Nucleus accumbens (tissue), 56 donors: ENCODE data around the gene MAP3K13.
"Not testable (repeated sequence)": the region's sequence is repeated elsewhere in the genome, so short reads cannot be mapped to it uniquely, and the experiment has no call there.

Experiments used
- DNase-seq, 56 donors: peaks; one replicate each; lab custom pipeline; 2025; lab: John Stamatoyannopoulos, UW

MAP3K13 gene

DNA sequence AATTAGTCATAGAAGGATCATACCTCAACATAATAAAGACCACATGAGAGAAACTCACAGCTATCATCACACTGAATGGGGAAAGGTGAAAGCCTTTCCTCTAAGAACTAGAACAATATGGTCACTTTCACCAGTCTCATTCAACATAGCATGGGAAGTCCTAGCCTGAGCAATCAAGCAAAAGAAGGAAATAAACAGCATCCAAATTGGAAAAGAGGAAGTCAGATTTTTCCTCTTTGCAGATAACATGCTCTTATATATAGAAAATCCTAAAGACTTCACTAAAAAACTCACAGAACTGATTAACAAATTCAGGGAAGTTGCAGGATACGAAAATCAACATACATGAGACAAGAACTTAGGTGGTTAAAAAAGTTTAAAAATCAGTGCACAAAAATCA lies 24.7 kb downstream of the MAP3K13 start:
- no peak for DNase-seq

- no peak for DNase-seq
Measured at GRCh38 chr3:185393055-185393454, 30.1 kb downstream of the MAP3K13 start.

- DNase-seq: peak in 48 of 56 donors; percentile 7 to 75 (median 30)
Measured at GRCh38 chr3:185397676-185398075, 34.7 kb downstream of the MAP3K13 start.

DNA sequence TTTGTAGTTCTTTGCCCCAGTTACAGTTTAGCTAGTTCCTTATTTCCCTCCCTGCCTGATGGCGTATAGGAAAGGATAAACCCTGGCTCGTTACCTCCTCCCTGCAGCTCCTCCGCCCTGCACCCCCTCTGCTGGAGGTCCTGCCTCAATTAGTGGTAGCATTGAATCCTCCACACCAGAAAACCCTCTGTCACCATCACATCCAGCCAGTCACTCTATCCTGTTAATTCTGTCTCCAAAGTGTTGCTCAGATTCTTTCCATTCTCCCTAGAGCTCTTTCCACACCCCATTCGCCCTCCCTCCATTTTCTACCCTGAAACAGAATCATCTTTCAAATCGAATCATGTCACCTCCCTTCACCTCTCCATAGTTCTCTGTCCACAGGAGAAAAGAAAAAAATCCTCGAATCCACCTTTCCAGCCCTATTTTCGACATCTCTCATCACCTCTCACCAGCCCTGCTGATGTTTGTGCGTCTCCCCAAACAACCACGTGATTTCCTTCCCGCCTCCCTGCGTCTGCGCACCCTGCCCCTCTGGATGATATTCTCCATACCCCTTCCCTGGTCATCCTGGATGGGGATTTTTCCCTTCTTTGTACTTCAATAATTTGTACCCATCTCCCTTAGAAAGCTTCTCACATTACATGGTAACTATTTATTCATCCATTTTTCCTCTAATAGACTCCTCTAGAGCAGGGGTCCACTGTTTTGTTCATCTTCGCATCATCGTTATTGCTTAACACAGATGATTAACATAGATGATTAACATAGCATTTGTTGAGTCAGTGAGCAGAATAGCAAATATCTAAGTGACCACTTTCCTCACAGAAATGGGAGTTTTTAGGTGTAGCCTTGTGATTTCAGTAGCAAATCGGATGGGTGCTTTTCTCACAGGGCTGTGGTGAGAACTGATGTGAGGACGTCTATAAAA lies 37.1 kb downstream of the MAP3K13 start:
- no peak for DNase-seq

DNA sequence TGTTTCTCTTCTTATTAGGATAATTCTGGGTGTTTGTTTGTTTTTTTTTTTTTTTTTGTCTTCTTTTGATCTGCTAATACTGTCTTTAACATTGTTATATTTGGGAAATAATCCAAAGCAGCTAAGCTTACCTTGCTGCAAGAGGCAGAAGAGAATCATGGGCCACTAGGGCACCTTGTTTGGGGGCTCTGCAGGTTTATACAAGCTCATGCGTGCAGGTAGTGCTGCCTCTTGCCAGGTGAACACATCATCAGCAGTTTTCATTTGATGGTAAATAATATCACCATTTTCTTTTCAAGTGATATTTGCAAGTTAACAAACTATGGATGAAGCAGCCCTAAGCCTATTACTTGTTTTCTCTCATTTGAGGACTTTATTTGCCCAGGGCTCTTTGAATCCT lies 37.9 kb downstream of the MAP3K13 start:
- DNase-seq: no peak

GRCh38 chr3:185401319-185401955 lies 38.5 kb downstream of the MAP3K13 start:
- no peak for DNase-seq

GRCh38 chr3:185402561-185402960 lies 39.6 kb downstream of the MAP3K13 start:
- no peak for DNase-seq

- DNase-seq: no peak
Measured at GRCh38 chr3:185403002-185403401, 40.1 kb downstream of the MAP3K13 start.

DNA sequence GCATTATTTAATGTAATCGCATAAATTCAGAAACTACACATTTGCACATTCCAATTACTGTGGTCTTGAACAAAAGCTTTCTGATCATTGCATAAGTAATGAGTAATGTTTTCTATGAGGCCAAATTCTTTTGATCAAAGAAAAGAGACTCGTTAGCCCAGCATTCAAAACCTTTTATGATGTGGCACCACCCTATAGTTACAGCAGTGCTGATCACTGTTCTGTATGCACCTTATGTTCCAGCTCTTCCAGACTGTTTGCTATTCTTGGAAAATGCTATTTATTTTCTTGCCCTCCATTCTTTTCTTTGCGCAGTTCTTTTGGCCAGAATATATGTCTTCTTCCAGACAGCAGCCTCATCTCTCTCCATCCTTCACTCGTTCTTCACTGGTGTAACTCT lies 42.3 kb downstream of the MAP3K13 start:
- DNase-seq: no peak

- no peak for DNase-seq
Measured at GRCh38 chr3:185405664-185406063, 42.7 kb downstream of the MAP3K13 start.

DNA sequence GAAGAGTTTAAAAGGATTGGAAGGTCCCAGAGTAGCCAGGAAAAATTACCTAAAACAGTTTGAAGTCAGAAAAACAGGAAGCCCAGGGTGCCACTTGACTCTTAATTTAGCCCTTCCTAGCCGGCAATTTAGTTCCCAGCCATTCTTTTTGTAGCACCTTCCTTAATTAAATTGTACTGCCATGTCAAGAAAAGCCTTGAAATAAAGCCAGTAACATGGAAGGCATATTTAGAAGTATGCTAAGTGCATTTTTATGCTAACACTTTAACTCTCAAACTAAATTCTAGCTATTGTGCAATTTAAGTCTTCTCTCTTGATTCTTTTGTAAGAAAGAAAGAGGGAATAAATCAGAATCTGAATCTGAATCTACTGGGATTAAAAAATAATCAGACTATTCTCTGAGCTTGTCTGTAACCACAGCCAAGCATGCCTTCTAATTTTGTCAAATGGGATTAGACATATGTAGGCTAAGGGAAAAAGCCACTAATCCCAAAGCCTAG lies 43.2 kb downstream of the MAP3K13 start:
- DNase-seq: no peak

- no peak for DNase-seq
Measured at GRCh38 chr3:185409957-185410356, 47.0 kb downstream of the MAP3K13 start.

DNA sequence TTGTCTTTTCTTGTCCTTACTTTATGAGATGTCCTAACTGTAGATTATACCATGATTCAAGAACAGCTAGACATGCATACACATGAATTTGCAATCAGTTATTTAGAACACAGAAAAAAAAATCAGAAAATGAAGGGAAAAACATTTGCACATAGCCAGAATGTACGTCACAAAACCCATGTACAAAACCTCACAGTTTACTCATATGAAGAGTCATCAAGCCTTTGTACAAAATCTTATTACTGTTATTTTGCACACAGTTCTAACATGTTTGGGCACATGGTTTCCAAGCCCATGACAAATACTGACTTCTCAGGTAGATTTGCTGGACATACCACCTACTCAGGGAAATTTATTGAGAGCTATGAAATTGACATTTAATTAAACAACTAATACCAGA lies 48.2 kb downstream of the MAP3K13 start:
- no peak for DNase-seq

GRCh38 chr3:185416513-185416912 lies 53.6 kb downstream of the MAP3K13 start:
- DNase-seq: no peak

GRCh38 chr3:185418561-185418977 lies 55.6 kb downstream of the MAP3K13 start:
- DNase-seq: not testable (repeated sequence)

DNA sequence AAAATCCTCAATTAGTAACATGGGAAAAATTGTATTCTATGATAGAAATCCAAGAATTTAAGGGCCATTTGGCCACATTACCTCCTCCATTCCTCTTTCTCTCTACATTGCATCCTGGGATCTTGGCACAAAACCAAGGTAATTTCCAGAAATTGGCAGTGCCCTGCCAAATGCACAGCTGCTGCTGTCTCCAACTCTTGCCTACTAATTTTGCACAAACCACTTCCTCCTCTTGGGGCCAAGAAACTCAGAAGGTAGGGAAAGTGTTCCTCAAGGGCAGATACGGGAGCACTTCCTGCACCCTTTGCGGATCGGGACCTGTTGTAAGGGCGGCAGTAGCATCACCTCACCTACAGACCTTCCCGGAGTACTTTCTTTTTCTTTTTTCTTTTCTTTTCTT lies 57.8 kb downstream of the MAP3K13 start:
- DNase-seq: peak in 2 of 56 donors; percentile 10 to 23

DNA sequence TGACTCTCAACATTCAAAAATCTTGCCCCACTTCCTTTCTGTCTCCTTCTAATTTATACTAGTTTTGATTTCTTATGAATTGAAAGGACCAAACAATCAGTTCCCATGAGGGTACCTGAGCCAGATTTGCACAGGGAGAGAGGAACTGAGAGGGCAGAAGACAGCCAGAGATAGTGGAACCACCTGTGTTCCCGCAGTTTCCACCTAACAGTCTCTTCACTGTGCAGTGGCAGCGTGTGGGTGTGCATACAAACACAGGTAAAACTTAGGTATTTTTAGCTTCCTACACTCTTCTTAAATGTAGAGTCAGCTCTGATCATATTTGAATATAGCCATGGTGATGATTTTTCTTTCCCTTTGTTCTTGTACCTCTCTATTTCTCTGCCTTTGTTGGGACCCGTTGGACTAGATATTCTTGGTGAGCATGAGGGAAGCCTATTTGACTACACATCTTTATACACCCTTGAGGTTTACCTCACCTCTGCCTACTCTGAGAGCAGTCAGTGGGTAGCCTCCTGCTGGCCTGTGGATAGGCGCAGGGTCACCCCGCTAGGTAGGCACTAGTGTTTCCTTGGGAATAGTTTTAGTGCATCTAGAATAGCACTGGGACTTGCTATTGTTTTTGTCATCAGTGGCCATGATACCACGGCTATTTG lies 58.8 kb downstream of the MAP3K13 start:
- DNase-seq: peak in 25 of 56 donors; percentile 3 to 78 (median 37)

GRCh38 chr3:185422677-185423076 lies 59.7 kb downstream of the MAP3K13 start:
- no peak for DNase-seq

- DNase-seq: no peak
Measured at GRCh38 chr3:185423178-185423577, 60.2 kb downstream of the MAP3K13 start.

GRCh38 chr3:185424435-185424834 lies 61.5 kb downstream of the MAP3K13 start:
- DNase-seq: no peak

DNA sequence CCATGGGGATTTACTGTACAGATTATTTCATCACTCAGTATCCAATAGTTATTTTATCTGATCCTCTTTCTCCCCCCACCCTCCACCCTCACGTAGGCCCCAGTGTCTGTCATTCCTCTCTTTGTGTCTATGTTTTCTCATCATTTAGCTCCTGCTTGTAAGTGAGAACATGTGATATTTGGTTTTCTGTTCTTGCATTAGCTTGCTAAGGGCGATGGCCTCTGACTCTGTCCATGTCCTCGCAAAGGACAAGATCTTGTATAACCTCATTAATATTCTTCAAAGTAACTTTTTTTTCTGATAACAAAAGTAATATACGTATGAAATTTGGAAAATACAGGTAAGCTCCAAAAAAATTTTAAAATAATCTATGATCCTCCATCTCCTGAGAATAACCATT lies 67.4 kb downstream of the MAP3K13 start:
- no peak for DNase-seq
